OCI-LY7 (cell line): ENCODE data around the gene ANKH. TPM values are rescaled to one million over a fixed set of nuclear protein-coding genes. Genes with fewer than 3 reads are reported as not detected.

ENCODE experiments used
- BruUV-seq: library from RNA; stranded (reverse); fragments of 400-500 nt; replicated peaks from 2 replicates; lab custom pipeline; 2021; lab: Mats Ljungman, UMichigan
- CTCF ChIA-PET: fragments of 300-600 bp; sonication (Branson Sonifier 250); formaldehyde crosslinking; loops from one replicate; lab custom pipeline; 2022; ENCODE audit warnings: antibody characterized with exemption; ENCODE audit not compliant: unreplicated experiment; lab: Charles Lee
- POLR2A ChIA-PET: fragments of 300-600 bp; sonication (Branson Sonifier 250); formaldehyde crosslinking; loops from one replicate; lab custom pipeline; 2022; ENCODE audit warnings: antibody characterized with exemption; lab: Charles Lee
- DNase-seq: peaks from one replicate; pipeline ENCODE4 v3.0.0-alpha.2; 2015; ENCODE audit warnings: low spot score
- H2AFZ ChIP-seq: fragments of 200-600 bp; sonication (generic), shearing (Covaris generic); 2 replicates; pipeline ENCODE4 v1.6.1; 2014; ENCODE audit warnings: mild to moderate bottlenecking, antibody characterized with exemption, low read length, moderate library complexity
- H3K27ac ChIP-seq: fragments of 200-600 bp; sonication (generic); 2 replicates; pipeline ENCODE4 v1.5.1; 2014; ENCODE audit warnings: mixed run types, low read depth, mild to moderate bottlenecking, moderate library complexity, low read length, inconsistent platforms; ENCODE audit not compliant: poor library complexity, severe bottlenecking
- H3K36me3 ChIP-seq: fragments of 200-600 bp; sonication (generic); 2 replicates; pipeline ENCODE4 v1.6.1; 2014; ENCODE audit warnings: mild to moderate bottlenecking, antibody characterized with exemption, low read length, moderate library complexity, mixed read lengths; ENCODE audit not compliant: insufficient read depth
- H3K4me1 ChIP-seq: fragments of 200-600 bp; sonication (generic); 2 replicates; pipeline ENCODE4 v1.5.1; 2014; ENCODE audit warnings: mild to moderate bottlenecking, low read length; ENCODE audit not compliant: insufficient read depth, poor library complexity, severe bottlenecking
- H3K4me2 ChIP-seq: fragments of 200-600 bp; sonication (generic); 2 replicates; pipeline ENCODE4 v1.6.1; 2014; ENCODE audit warnings: mild to moderate bottlenecking, low read length
- H3K4me3 ChIP-seq: fragments of 200-600 bp; sonication (generic); 2 replicates; pipeline ENCODE4 v1.5.1; 2014; ENCODE audit warnings: mild to moderate bottlenecking, low read depth, low read length; ENCODE audit not compliant: poor library complexity, severe bottlenecking
- H3K79me2 ChIP-seq: fragments of 200-600 bp; sonication (generic); 2 replicates; pipeline ENCODE4 v1.6.1; 2016; ENCODE audit warnings: low read depth, mild to moderate bottlenecking, low read length, moderate library complexity, mixed read lengths; ENCODE audit not compliant: insufficient read depth
- H3K9me2 ChIP-seq: fragments of 200-600 bp; sonication (generic); 2 replicates; pipeline ENCODE4 v1.6.1; 2016; ENCODE audit warnings: mild to moderate bottlenecking, low read length, mixed read lengths; ENCODE audit not compliant: insufficient read depth
- H3K9me3 ChIP-seq: fragments of 200-600 bp; sonication (generic); 2 replicates; pipeline ENCODE4 v1.6.1; 2014; ENCODE audit warnings: mild to moderate bottlenecking, mixed run types, low read length, mixed read lengths
- H4K20me1 ChIP-seq: fragments of 200-600 bp; sonication (generic); 2 replicates; pipeline ENCODE4 v1.6.1; 2014; ENCODE audit warnings: mild to moderate bottlenecking, antibody characterized with exemption, low read length, moderate library complexity, mixed read lengths; ENCODE audit not compliant: insufficient read depth
- EZH2phosphoT487 ChIP-seq: fragments of 200-600 bp; sonication (generic); IDR thresholded peaks from 2 replicates; pipeline ENCODE4 v1.6.1; 2018; ENCODE audit warnings: low read depth, borderline replicate concordance, mild to moderate bottlenecking, mixed run types, antibody characterized with exemption, low read length, moderate library complexity, mixed read lengths
- intact Hi-C: fragments of 100-400 bp; cut with micrococcal nuclease; formaldehyde crosslinking; loops from one replicate; pipeline ENCODE4 v1.10.0; 2022; ENCODE audit not compliant: unreplicated experiment
- total RNA-seq, 2 experiments: library from RNA; depleted of rRNA in 1 of 2; stranded (reverse); fragments of >200 nt in 1 of 2; shearing (Covaris generic) in 1 of 2; gene quantifications; 2 replicates each; pipeline ENCODE4 v1.2.3, GENCODE V29; 2014 to 2022
- TF ChIP-seq, protein P1 (sequence below): fragments of 200-600 bp; sonication (generic); conservative IDR thresholded peaks from 2 replicates; pipeline ENCODE4 v1.5.1; 2014; ENCODE audit warnings: mild to moderate bottlenecking, antibody characterized with exemption, low read length, moderate library complexity, mixed read lengths

Gene ANKH
- total RNA-seq, 2 experiments from 2014 or later: 23.1 to 80.4 TPM

DNA sequence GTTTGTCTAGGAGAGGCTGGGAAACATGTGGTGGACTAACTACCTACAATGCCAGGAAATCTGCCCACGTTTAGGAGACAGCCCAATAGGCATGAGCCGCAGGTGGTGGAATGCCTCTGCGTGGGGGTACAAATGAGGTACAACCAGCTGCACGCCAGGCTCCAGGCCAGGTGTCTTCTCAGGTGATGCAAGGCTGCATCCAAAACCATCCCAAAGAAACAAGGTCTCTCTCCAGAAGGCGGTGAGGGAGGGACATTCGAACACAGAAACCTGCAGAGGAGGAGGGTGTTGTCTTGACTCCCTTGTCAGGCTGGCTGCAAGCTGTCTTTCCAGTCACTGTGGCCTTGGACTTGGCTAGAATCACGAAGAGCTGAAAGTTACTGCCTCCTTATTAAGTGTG lies 11.6 kb downstream of the ANKH start:
- no TSS peak for BruUV-seq
- no peak overlapping the region for H3K4me2 ChIP-seq
- no peaks in the 10 kb centered on the region for H3K9me3 ChIP-seq
- TF ChIP-seq, protein P1, sequence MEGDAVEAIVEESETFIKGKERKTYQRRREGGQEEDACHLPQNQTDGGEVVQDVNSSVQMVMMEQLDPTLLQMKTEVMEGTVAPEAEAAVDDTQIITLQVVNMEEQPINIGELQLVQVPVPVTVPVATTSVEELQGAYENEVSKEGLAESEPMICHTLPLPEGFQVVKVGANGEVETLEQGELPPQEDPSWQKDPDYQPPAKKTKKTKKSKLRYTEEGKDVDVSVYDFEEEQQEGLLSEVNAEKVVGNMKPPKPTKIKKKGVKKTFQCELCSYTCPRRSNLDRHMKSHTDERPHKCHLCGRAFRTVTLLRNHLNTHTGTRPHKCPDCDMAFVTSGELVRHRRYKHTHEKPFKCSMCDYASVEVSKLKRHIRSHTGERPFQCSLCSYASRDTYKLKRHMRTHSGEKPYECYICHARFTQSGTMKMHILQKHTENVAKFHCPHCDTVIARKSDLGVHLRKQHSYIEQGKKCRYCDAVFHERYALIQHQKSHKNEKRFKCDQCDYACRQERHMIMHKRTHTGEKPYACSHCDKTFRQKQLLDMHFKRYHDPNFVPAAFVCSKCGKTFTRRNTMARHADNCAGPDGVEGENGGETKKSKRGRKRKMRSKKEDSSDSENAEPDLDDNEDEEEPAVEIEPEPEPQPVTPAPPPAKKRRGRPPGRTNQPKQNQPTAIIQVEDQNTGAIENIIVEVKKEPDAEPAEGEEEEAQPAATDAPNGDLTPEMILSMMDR: no peak
- TF ChIP-seq EZH2phosphoT487: no peak
- H3K36me3 ChIP-seq: no peaks in the 10 kb centered on the region
- H3K4me3 ChIP-seq: no peak overlapping the region
- no peak overlapping the region for H2AFZ ChIP-seq
- no peak for DNase-seq
- CTCF ChIA-PET: no interaction called here
- H3K79me2 ChIP-seq: peaks cover 30% of the 10 kb centered on the region
- H3K4me1 ChIP-seq: peaks cover 3% of the 10 kb centered on the region
- no peaks in the 10 kb centered on the region for H3K9me2 ChIP-seq
- H4K20me1 ChIP-seq: peaks cover 29% of the 10 kb centered on the region
- H3K27ac ChIP-seq: no peak overlapping the region
- intact Hi-C loops: no loop called here
- POLR2A ChIA-PET: no interaction called here

DNA sequence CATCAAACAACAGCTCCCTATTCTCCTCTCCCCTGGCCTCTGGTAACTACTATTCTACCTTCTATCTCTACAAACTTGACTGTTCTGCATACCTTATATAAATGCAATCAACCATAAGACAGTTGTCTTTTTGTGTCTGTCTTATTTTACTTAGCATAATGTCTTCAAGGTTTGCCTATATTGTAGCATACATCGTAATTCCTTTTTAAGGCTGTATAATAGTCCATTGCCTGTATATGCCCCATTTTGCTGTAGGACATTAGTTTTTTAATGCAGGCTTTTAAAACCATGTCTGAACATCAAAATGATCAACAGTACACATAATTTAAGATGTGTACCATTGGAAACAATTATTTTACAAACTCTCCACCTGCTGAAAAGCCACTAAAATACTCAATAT lies 12.4 kb downstream of the ANKH start:
- TF ChIP-seq, protein P1: no peak
- TF ChIP-seq EZH2phosphoT487: no peak
- intact Hi-C loops: no loop called here
- H3K79me2 ChIP-seq: peaks cover 27% of the 10 kb centered on the region
- no peak for DNase-seq
- H3K36me3 ChIP-seq: no peaks in the 10 kb centered on the region
- H3K4me1 ChIP-seq: peaks cover 3% of the 10 kb centered on the region
- H3K27ac ChIP-seq: no peak overlapping the region
- BruUV-seq: no TSS peak
- H3K9me3 ChIP-seq: no peaks in the 10 kb centered on the region
- H3K4me2 ChIP-seq: no peak overlapping the region
- H3K9me2 ChIP-seq: no peaks in the 10 kb centered on the region
- no peak overlapping the region for H3K4me3 ChIP-seq
- ChIA-PET POLR2A (no interaction called here), CTCF (no interaction called here)
- no peak overlapping the region for H2AFZ ChIP-seq
- H4K20me1 ChIP-seq: peaks cover 26% of the 10 kb centered on the region

DNA sequence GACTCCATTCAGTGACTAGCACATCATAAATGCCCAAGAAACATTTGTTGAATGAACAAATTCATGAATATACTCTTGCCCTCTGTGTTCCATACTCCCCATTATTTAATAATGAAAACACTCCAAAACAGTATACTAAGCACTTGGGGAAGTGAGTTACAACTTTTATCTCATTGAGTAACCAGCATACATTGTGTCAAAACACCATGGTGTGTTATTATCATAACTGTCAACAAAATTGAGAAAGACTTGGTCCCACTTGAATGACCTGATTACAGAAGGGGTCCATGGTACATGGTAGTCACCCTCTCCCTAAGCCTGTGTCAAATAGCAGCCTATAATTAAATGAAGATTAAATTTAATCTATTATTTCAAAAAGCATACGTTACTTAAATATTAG lies 16.2 kb downstream of the ANKH start:
- peaks cover 15% of the 10 kb centered on the region for H3K4me1 ChIP-seq
- H3K36me3 ChIP-seq: no peaks in the 10 kb centered on the region
- ChIA-PET POLR2A (no interaction called here), CTCF (no interaction called here)
- intact Hi-C loops: no loop called here
- no peak overlapping the region for H2AFZ ChIP-seq
- no TSS peak for BruUV-seq
- H3K9me2 ChIP-seq: no peaks in the 10 kb centered on the region
- H3K4me3 ChIP-seq: no peak overlapping the region
- no peak overlapping the region for H3K27ac ChIP-seq
- no peak overlapping the region for H3K4me2 ChIP-seq
- TF ChIP-seq EZH2phosphoT487: no peak
- TF ChIP-seq, protein P1: no peak
- DNase-seq: no peak
- H3K79me2 ChIP-seq: peaks cover 47% of the 10 kb centered on the region
- no peaks in the 10 kb centered on the region for H3K9me3 ChIP-seq
- peaks cover 29% of the 10 kb centered on the region for H4K20me1 ChIP-seq
